Measurements from ENCODE around the gene IL3.

Gene IL3

GRCh38 chr5:132050661-132051552, 9.5 kb upstream of the IL3 start:
- Histone ChIP-seq H3K27me3 (ENCODE audit: insufficient read depth, low read length) (peaks cover 43% of the 10 kb centered on the region), H3K4me1 (ENCODE audit: control insufficient read depth, insufficient read depth, low read length, unreplicated experiment) (no peaks in the 10 kb centered on the region), H3K79me2 (ENCODE audit: control insufficient read depth, insufficient read depth, low read length, unreplicated experiment) (no peaks in the 10 kb centered on the region), H3K36me3 (ENCODE audit: insufficient read depth, low read length) (no peaks in the 10 kb centered on the region), H3K27ac (ENCODE audit: low read depth, low read length) (no peak overlapping the region), H2AFZ (ENCODE audit: low read length, unreplicated experiment) (no peak overlapping the region), H3K4me3 (ENCODE audit: low read depth, low read length) (no peak overlapping the region)

- Histone ChIP-seq H3K27ac (ENCODE audit: low read depth, low read length) (no peak overlapping the region), H3K27me3 (ENCODE audit: insufficient read depth, low read length) (peaks cover 43% of the 10 kb centered on the region), H3K4me1 (ENCODE audit: control insufficient read depth, insufficient read depth, low read length, unreplicated experiment) (no peaks in the 10 kb centered on the region), H3K36me3 (ENCODE audit: insufficient read depth, low read length) (no peaks in the 10 kb centered on the region), H3K79me2 (ENCODE audit: control insufficient read depth, insufficient read depth, low read length, unreplicated experiment) (no peaks in the 10 kb centered on the region), H3K4me3 (ENCODE audit: low read depth, low read length) (no peak overlapping the region), H2AFZ (ENCODE audit: low read length, unreplicated experiment) (no peak overlapping the region)
Measured at GRCh38 chr5:132052520-132052919, 7.9 kb upstream of the IL3 start.

- no peaks in the 10 kb centered on the region for H3K36me3 ChIP-seq (ENCODE audit: insufficient read depth, low read length)
- H3K4me3 ChIP-seq (ENCODE audit: low read depth, low read length): no peak overlapping the region
- H3K27ac ChIP-seq (ENCODE audit: low read depth, low read length): no peak overlapping the region
- no peaks in the 10 kb centered on the region for H3K79me2 ChIP-seq (ENCODE audit: control insufficient read depth, insufficient read depth, low read length, unreplicated experiment)
- no peaks in the 10 kb centered on the region for H3K4me1 ChIP-seq (ENCODE audit: control insufficient read depth, insufficient read depth, low read length, unreplicated experiment)
- peaks cover 42% of the 10 kb centered on the region for H3K27me3 ChIP-seq (ENCODE audit: insufficient read depth, low read length)
- H2AFZ ChIP-seq (ENCODE audit: low read length, unreplicated experiment): no peak overlapping the region
Measured at GRCh38 chr5:132053483-132053882, 7.0 kb upstream of the IL3 start.

GRCh38 chr5:132054031-132054696, 6.3 kb upstream of the IL3 start:
- no peak overlapping the region for H3K27ac ChIP-seq (ENCODE audit: low read depth, low read length)
- no peak overlapping the region for H3K4me3 ChIP-seq (ENCODE audit: low read depth, low read length)
- H3K36me3 ChIP-seq (ENCODE audit: insufficient read depth, low read length): no peaks in the 10 kb centered on the region
- no peaks in the 10 kb centered on the region for H3K4me1 ChIP-seq (ENCODE audit: control insufficient read depth, insufficient read depth, low read length, unreplicated experiment)
- peaks cover 36% of the 10 kb centered on the region for H3K27me3 ChIP-seq (ENCODE audit: insufficient read depth, low read length)
- no peaks in the 10 kb centered on the region for H3K79me2 ChIP-seq (ENCODE audit: control insufficient read depth, insufficient read depth, low read length, unreplicated experiment)
- no peak overlapping the region for H2AFZ ChIP-seq (ENCODE audit: low read length, unreplicated experiment)

- H3K27ac ChIP-seq (ENCODE audit: low read depth, low read length): no peak overlapping the region
- H3K36me3 ChIP-seq (ENCODE audit: insufficient read depth, low read length): no peaks in the 10 kb centered on the region
- no peak overlapping the region for H3K4me3 ChIP-seq (ENCODE audit: low read depth, low read length)
- H2AFZ ChIP-seq (ENCODE audit: low read length, unreplicated experiment): no peak overlapping the region
- H3K79me2 ChIP-seq (ENCODE audit: control insufficient read depth, insufficient read depth, low read length, unreplicated experiment): no peaks in the 10 kb centered on the region
- peaks cover 28% of the 10 kb centered on the region for H3K27me3 ChIP-seq (ENCODE audit: insufficient read depth, low read length)
- no peaks in the 10 kb centered on the region for H3K4me1 ChIP-seq (ENCODE audit: control insufficient read depth, insufficient read depth, low read length, unreplicated experiment)
Measured at GRCh38 chr5:132054697-132055440, 5.6 kb upstream of the IL3 start.

GRCh38 chr5:132055441-132055807, 5.0 kb upstream of the IL3 start:
- H2AFZ ChIP-seq (ENCODE audit: low read length, unreplicated experiment): no peak overlapping the region
- no peaks in the 10 kb centered on the region for H3K4me1 ChIP-seq (ENCODE audit: control insufficient read depth, insufficient read depth, low read length, unreplicated experiment)
- H3K27me3 ChIP-seq (ENCODE audit: insufficient read depth, low read length): peaks cover 23% of the 10 kb centered on the region
- H3K4me3 ChIP-seq (ENCODE audit: low read depth, low read length): no peak overlapping the region
- no peaks in the 10 kb centered on the region for H3K36me3 ChIP-seq (ENCODE audit: insufficient read depth, low read length)
- H3K27ac ChIP-seq (ENCODE audit: low read depth, low read length): no peak overlapping the region
- H3K79me2 ChIP-seq (ENCODE audit: control insufficient read depth, insufficient read depth, low read length, unreplicated experiment): no peaks in the 10 kb centered on the region

GRCh38 chr5:132055808-132056609, 4.4 kb upstream of the IL3 start:
- no peaks in the 10 kb centered on the region for H3K79me2 ChIP-seq (ENCODE audit: control insufficient read depth, insufficient read depth, low read length, unreplicated experiment)
- H3K27ac ChIP-seq (ENCODE audit: low read depth, low read length): no peak overlapping the region
- no peak overlapping the region for H2AFZ ChIP-seq (ENCODE audit: low read length, unreplicated experiment)
- H3K36me3 ChIP-seq (ENCODE audit: insufficient read depth, low read length): no peaks in the 10 kb centered on the region
- peaks cover 17% of the 10 kb centered on the region for H3K27me3 ChIP-seq (ENCODE audit: insufficient read depth, low read length)
- H3K4me3 ChIP-seq (ENCODE audit: low read depth, low read length): no peak overlapping the region
- no peaks in the 10 kb centered on the region for H3K4me1 ChIP-seq (ENCODE audit: control insufficient read depth, insufficient read depth, low read length, unreplicated experiment)

- Histone ChIP-seq H3K79me2 (ENCODE audit: control insufficient read depth, insufficient read depth, low read length, unreplicated experiment) (no peaks in the 10 kb centered on the region), H3K27ac (ENCODE audit: low read depth, low read length) (no peak overlapping the region), H3K4me3 (ENCODE audit: low read depth, low read length) (no peak overlapping the region), H2AFZ (ENCODE audit: low read length, unreplicated experiment) (no peak overlapping the region), H3K27me3 (ENCODE audit: insufficient read depth, low read length) (peaks cover 10% of the 10 kb centered on the region; the same call in 1 of the 2 replicates), H3K4me1 (ENCODE audit: control insufficient read depth, insufficient read depth, low read length, unreplicated experiment) (no peaks in the 10 kb centered on the region), H3K36me3 (ENCODE audit: insufficient read depth, low read length) (no peaks in the 10 kb centered on the region)
Measured at GRCh38 chr5:132056610-132057497, 3.6 kb upstream of the IL3 start.

- Histone ChIP-seq H3K27ac (ENCODE audit: low read depth, low read length) (no peak overlapping the region), H3K4me3 (ENCODE audit: low read depth, low read length) (no peak overlapping the region), H3K27me3 (ENCODE audit: insufficient read depth, low read length) (0 out of 2 replicates have a peak, but pooled peaks cover 3% of the 10 kb centered on the region), H3K79me2 (ENCODE audit: control insufficient read depth, insufficient read depth, low read length, unreplicated experiment) (no peaks in the 10 kb centered on the region), H3K4me1 (ENCODE audit: control insufficient read depth, insufficient read depth, low read length, unreplicated experiment) (no peaks in the 10 kb centered on the region), H2AFZ (ENCODE audit: low read length, unreplicated experiment) (no peak overlapping the region), H3K36me3 (ENCODE audit: insufficient read depth, low read length) (no peaks in the 10 kb centered on the region)
Measured at GRCh38 chr5:132057498-132058255, 2.8 kb upstream of the IL3 start.

Data from ACC112 (cell line).